ENCODE results near the gene DYTN. TPM values are rescaled to one million over a fixed set of nuclear protein-coding genes. Genes with fewer than 3 reads are reported as not detected.
"Not testable (repeated sequence)": the region's sequence is repeated elsewhere in the genome, so short reads cannot be mapped to it uniquely, and the experiment has no call there.

Gene DYTN
- total RNA-seq, 1 donor from 2014 or later: not detected

- Histone ChIP-seq H3K9me3 (ENCODE audit: control insufficient read depth in 3 of 3, low read length in 3 of 3) (no peaks in the 10 kb centered on the region), H3K27ac (ENCODE audit: low read depth, low read length) (no peak overlapping the region), H3K4me3 (ENCODE audit: low read length in 3 of 3) (no peak overlapping the region), H3K36me3 (ENCODE audit: control insufficient read depth in 3 of 3, insufficient read depth in 3 of 3, low read length in 3 of 3) (no peaks in the 10 kb centered on the region), H3K9ac (ENCODE audit: low read depth in 1 of 3, low read length in 3 of 3) (no peak overlapping the region), H3K4me1 (ENCODE audit: control insufficient read depth in 3 of 3, insufficient read depth in 3 of 3, low read length in 3 of 3) (no peaks in the 10 kb centered on the region), H3K27me3 (ENCODE audit: control insufficient read depth in 3 of 3, insufficient read depth in 3 of 3, low read length in 3 of 3) (peaks cover 0 to 2% (median 0%) of the 10 kb centered on the region in 3 donors)
Observed at GRCh38 chr2:206728277-206729199, 10.3 kb upstream of the DYTN start.

GRCh38 chr2:206727287-206727686, 9.1 kb upstream of the DYTN start:
- Histone ChIP-seq H3K9ac (ENCODE audit: low read depth in 1 of 3, low read length in 3 of 3) (no peak overlapping the region), H3K4me3 (ENCODE audit: low read length in 3 of 3) (no peak overlapping the region), H3K27ac (ENCODE audit: low read depth, low read length) (no peak overlapping the region), H3K4me1 (ENCODE audit: control insufficient read depth in 3 of 3, insufficient read depth in 3 of 3, low read length in 3 of 3) (no peaks in the 10 kb centered on the region), H3K9me3 (ENCODE audit: control insufficient read depth in 3 of 3, low read length in 3 of 3) (no peaks in the 10 kb centered on the region), H3K27me3 (ENCODE audit: control insufficient read depth in 3 of 3, insufficient read depth in 3 of 3, low read length in 3 of 3) (peaks cover 0 to 2% (median 0%) of the 10 kb centered on the region in 3 donors), H3K36me3 (ENCODE audit: control insufficient read depth in 3 of 3, insufficient read depth in 3 of 3, low read length in 3 of 3) (no peaks in the 10 kb centered on the region)

GRCh38 chr2:206723288-206723687, 5.1 kb upstream of the DYTN start:
- Histone ChIP-seq H3K4me1 (ENCODE audit: control insufficient read depth in 3 of 3, insufficient read depth in 3 of 3, low read length in 3 of 3) (no peaks in the 10 kb centered on the region), H3K36me3 (ENCODE audit: control insufficient read depth in 3 of 3, insufficient read depth in 3 of 3, low read length in 3 of 3) (no peaks in the 10 kb centered on the region), H3K27ac (ENCODE audit: low read depth, low read length) (no peak overlapping the region), H3K4me3 (ENCODE audit: low read length in 3 of 3) (no peak overlapping the region), H3K9ac (ENCODE audit: low read depth in 1 of 3, low read length in 3 of 3) (no peak overlapping the region), H3K27me3 (ENCODE audit: control insufficient read depth in 3 of 3, insufficient read depth in 3 of 3, low read length in 3 of 3) (no peaks in the 10 kb centered on the region), H3K9me3 (ENCODE audit: control insufficient read depth in 3 of 3, low read length in 3 of 3) (no peaks in the 10 kb centered on the region)

GRCh38 chr2:206721256-206721920, 3.2 kb upstream of the DYTN start:
- H3K9ac ChIP-seq (ENCODE audit: low read depth in 1 of 3, low read length in 3 of 3): no peak overlapping the region
- H3K36me3 ChIP-seq (ENCODE audit: control insufficient read depth in 3 of 3, insufficient read depth in 3 of 3, low read length in 3 of 3): no peaks in the 10 kb centered on the region
- H3K4me3 ChIP-seq (ENCODE audit: low read length in 3 of 3): no peak overlapping the region
- no peak overlapping the region for H3K27ac ChIP-seq (ENCODE audit: low read depth, low read length)
- no peaks in the 10 kb centered on the region for H3K4me1 ChIP-seq (ENCODE audit: control insufficient read depth in 3 of 3, insufficient read depth in 3 of 3, low read length in 3 of 3)
- no peaks in the 10 kb centered on the region for H3K9me3 ChIP-seq (ENCODE audit: control insufficient read depth in 3 of 3, low read length in 3 of 3)
- H3K27me3 ChIP-seq (ENCODE audit: control insufficient read depth in 3 of 3, insufficient read depth in 3 of 3, low read length in 3 of 3): no peaks in the 10 kb centered on the region

DNA sequence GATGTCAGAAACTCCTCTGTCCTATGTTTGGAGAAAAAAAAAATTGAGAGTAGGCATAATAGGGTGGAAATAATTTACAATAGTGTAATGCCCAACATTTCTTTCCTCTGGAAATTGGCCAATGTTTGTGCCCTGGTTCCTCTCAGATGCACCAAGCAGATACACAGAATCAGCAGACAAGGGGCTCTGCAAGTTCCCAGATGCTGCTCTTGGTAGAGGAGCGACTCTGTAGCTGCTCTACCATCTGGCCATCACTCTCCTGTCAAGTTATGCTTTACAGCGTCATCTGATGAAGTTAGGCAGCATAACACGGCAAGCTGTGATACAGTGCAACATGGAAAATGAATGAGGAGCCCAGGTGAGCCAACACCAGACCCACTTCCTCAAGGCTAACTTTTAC, 1.6 kb downstream of the DYTN start:
- no peaks in the 10 kb centered on the region for H3K4me1 ChIP-seq (ENCODE audit: control insufficient read depth in 3 of 3, insufficient read depth in 3 of 3, low read length in 3 of 3)
- H3K4me3 ChIP-seq (ENCODE audit: low read length in 3 of 3): no peak overlapping the region
- H3K27me3 ChIP-seq (ENCODE audit: control insufficient read depth in 3 of 3, insufficient read depth in 3 of 3, low read length in 3 of 3): no peaks in the 10 kb centered on the region

DNA sequence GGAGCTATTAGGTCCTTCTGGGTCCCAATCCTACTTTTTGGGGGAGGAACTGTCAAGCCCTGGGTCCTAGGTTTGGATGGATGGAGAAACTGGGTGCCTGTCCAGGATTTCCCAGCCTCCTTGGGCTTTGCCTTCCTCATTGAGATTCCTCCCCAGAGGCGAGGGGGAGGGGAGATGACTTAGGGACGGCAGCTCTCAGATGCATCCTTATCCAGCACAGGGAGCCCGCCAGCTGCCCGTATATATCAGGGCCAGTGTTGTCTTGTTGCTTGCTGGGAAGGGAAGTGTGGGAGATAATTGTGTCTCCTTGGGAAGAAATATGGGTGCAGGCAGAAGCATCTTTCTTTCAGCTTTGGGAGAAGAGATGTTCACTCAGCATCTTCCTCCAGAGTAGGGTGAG, 3.0 kb downstream of the DYTN start:
- not testable (repeated sequence) for H3K36me3 ChIP-seq (ENCODE audit: control insufficient read depth in 3 of 3, insufficient read depth in 3 of 3, low read length in 3 of 3); H3K9me3 ChIP-seq (ENCODE audit: control insufficient read depth in 3 of 3, low read length in 3 of 3); H3K27ac ChIP-seq (ENCODE audit: low read depth, low read length); H3K27me3 ChIP-seq (ENCODE audit: control insufficient read depth in 3 of 3, insufficient read depth in 3 of 3, low read length in 3 of 3); H3K9ac ChIP-seq (ENCODE audit: low read depth in 1 of 3, low read length in 3 of 3); H3K4me1 ChIP-seq (ENCODE audit: control insufficient read depth in 3 of 3, insufficient read depth in 3 of 3, low read length in 3 of 3); H3K4me3 ChIP-seq (ENCODE audit: low read length in 3 of 3)

More for the DNA sequence above, 1.6 kb downstream of the DYTN start:
- no peaks in the 10 kb centered on the region for H3K9me3 ChIP-seq (ENCODE audit: control insufficient read depth in 3 of 3, low read length in 3 of 3)
- H3K9ac ChIP-seq (ENCODE audit: low read depth in 1 of 3, low read length in 3 of 3): no peak overlapping the region
- no peaks in the 10 kb centered on the region for H3K36me3 ChIP-seq (ENCODE audit: control insufficient read depth in 3 of 3, insufficient read depth in 3 of 3, low read length in 3 of 3)
- H3K27ac ChIP-seq (ENCODE audit: low read depth, low read length): no peak overlapping the region

GRCh38 chr2:206713746-206714145, 4.5 kb downstream of the DYTN start:
- Histone ChIP-seq H3K4me3 (ENCODE audit: low read length in 3 of 3) (no peak overlapping the region), H3K9ac (ENCODE audit: low read depth in 1 of 3, low read length in 3 of 3) (no peak overlapping the region), H3K9me3 (ENCODE audit: control insufficient read depth in 3 of 3, low read length in 3 of 3) (no peaks in the 10 kb centered on the region), H3K36me3 (ENCODE audit: control insufficient read depth in 3 of 3, insufficient read depth in 3 of 3, low read length in 3 of 3) (no peaks in the 10 kb centered on the region), H3K27ac (ENCODE audit: low read depth, low read length) (no peak overlapping the region), H3K27me3 (ENCODE audit: control insufficient read depth in 3 of 3, insufficient read depth in 3 of 3, low read length in 3 of 3) (no peaks in the 10 kb centered on the region), H3K4me1 (ENCODE audit: control insufficient read depth in 3 of 3, insufficient read depth in 3 of 3, low read length in 3 of 3) (no peaks in the 10 kb centered on the region)

DNA sequence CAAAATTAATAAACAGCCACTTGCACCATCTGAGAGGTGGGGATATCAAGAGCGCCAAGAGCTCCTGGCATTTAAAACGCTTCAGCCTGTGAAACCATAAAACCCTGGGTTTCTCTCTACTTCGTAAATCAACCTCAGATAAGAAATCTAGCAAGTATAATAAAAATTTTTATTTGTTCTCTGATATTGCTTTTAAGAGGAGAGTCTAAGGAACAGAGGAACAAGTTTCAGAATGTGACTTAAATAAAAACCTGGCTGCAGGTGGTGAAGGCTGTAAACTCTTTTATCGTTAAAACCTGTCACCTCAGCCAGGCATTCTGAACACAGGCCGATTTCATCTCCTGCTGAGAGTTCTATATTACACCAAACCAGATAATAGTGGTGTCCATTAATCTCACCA, 9.9 kb downstream of the DYTN start:
- H3K4me3 ChIP-seq (ENCODE audit: low read length in 3 of 3): no peak overlapping the region
- peaks cover 0 to 3% (median 0%) of the 10 kb centered on the region in 3 donors for H3K27me3 ChIP-seq (ENCODE audit: control insufficient read depth in 3 of 3, insufficient read depth in 3 of 3, low read length in 3 of 3)
- H3K9me3 ChIP-seq (ENCODE audit: control insufficient read depth in 3 of 3, low read length in 3 of 3): no peaks in the 10 kb centered on the region
- no peaks in the 10 kb centered on the region for H3K36me3 ChIP-seq (ENCODE audit: control insufficient read depth in 3 of 3, insufficient read depth in 3 of 3, low read length in 3 of 3)
- H3K27ac ChIP-seq (ENCODE audit: low read depth, low read length): no peak overlapping the region
- H3K9ac ChIP-seq (ENCODE audit: low read depth in 1 of 3, low read length in 3 of 3): no peak overlapping the region
- H3K4me1 ChIP-seq (ENCODE audit: control insufficient read depth in 3 of 3, insufficient read depth in 3 of 3, low read length in 3 of 3): no peaks in the 10 kb centered on the region

DNA sequence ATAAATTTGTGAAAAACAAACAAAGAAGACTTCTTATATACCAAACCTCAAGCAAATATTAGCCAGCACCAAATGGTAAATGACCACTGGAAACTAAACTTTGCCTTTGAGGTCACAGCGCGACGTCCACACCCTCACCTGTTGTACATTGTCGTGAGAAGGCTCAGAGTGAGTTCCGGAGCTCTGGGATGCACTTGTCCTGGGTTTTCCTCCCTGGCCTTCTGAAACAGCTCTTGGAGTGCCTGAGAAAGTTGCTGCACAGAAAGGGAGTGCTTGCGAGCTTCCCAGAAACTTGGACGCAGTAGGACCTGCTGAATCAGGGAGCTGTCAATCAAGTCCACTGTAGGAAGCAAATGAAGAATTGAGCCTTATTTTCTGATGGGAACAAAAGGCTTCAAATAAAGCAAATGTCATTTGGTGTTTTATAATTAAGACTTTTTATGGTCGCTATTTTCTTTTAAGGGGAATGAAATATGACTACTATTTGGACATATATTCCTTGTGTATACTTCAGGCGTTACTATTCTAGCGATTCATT, 11.0 kb downstream of the DYTN start:
- Histone ChIP-seq H3K9me3 (ENCODE audit: control insufficient read depth in 3 of 3, low read length in 3 of 3) (no peaks in the 10 kb centered on the region), H3K9ac (ENCODE audit: low read depth in 1 of 3, low read length in 3 of 3) (no peak overlapping the region), H3K27me3 (ENCODE audit: control insufficient read depth in 3 of 3, insufficient read depth in 3 of 3, low read length in 3 of 3) (peaks cover 0 to 3% (median 0%) of the 10 kb centered on the region in 3 donors), H3K36me3 (ENCODE audit: control insufficient read depth in 3 of 3, insufficient read depth in 3 of 3, low read length in 3 of 3) (no peaks in the 10 kb centered on the region), H3K4me1 (ENCODE audit: control insufficient read depth in 3 of 3, insufficient read depth in 3 of 3, low read length in 3 of 3) (no peaks in the 10 kb centered on the region), H3K27ac (ENCODE audit: low read depth, low read length) (no peak overlapping the region), H3K4me3 (ENCODE audit: low read length in 3 of 3) (no peak overlapping the region)

Measured in skeletal muscle tissue (tissue), 4 donors.